Activated CD4-positive, alpha-beta memory T cell treated with anti-CD3 and anti-CD28 coated beads, Interleukin-2, amount 10 ng/mL, durations not matched to agents 7 days and 5 days (primary cell): ENCODE measurements around the gene OXA1L. TPM values are rescaled to one million over a fixed set of nuclear protein-coding genes. Genes with fewer than 3 reads are reported as not detected.
"Not testable (repeated sequence)": the region's sequence is repeated elsewhere in the genome, so short reads cannot be mapped to it uniquely, and the experiment has no call there.

Experiments used
- CTCF ChIA-PET: fragments of 350-600 bp; sonication (Branson Sonifier 250); formaldehyde crosslinking; loops from one replicate; lab custom pipeline; 2021; ENCODE audit warnings: antibody characterized with exemption, inconsistent platforms; lab: Charles Lee
- POLR2A ChIA-PET: fragments of 350-600 bp; sonication (Branson Sonifier 250); formaldehyde crosslinking; loops from one replicate; lab custom pipeline; 2021; ENCODE audit warnings: antibody characterized with exemption; lab: Charles Lee
- DNase-seq: peaks from one replicate; pipeline ENCODE4 v3.0.0-alpha.2; 2020
- H3K27ac Mint-ChIP-seq: one replicate; pipeline ENCODE4 v1.8.0; 2021; ENCODE audit warnings: mild to moderate bottlenecking, mixed read lengths
- H3K27me3 Mint-ChIP-seq: one replicate; pipeline ENCODE4 v1.8.0; 2021; ENCODE audit warnings: mixed read lengths
- H3K36me3 Mint-ChIP-seq: one replicate; pipeline ENCODE4 v1.8.0; 2021; ENCODE audit warnings: low read depth, mixed read lengths
- H3K4me1 Mint-ChIP-seq: one replicate; pipeline ENCODE4 v1.8.0; 2021; ENCODE audit warnings: mixed read lengths
- H3K4me3 Mint-ChIP-seq: one replicate; pipeline ENCODE4 v1.8.0; 2021; ENCODE audit warnings: mild to moderate bottlenecking, mixed read lengths
- H3K9me3 Mint-ChIP-seq: one replicate; pipeline ENCODE4 v1.8.0; 2021; ENCODE audit warnings: mixed read lengths
- total RNA-seq, 2 experiments: library from RNA; stranded (reverse); gene quantifications; one replicate each; pipeline ENCODE4 v1.2.3, GENCODE V29; 2021

Gene OXA1L
- total RNA-seq, 2 experiments from 2014 or later, result 118 to 122 TPM

DNA sequence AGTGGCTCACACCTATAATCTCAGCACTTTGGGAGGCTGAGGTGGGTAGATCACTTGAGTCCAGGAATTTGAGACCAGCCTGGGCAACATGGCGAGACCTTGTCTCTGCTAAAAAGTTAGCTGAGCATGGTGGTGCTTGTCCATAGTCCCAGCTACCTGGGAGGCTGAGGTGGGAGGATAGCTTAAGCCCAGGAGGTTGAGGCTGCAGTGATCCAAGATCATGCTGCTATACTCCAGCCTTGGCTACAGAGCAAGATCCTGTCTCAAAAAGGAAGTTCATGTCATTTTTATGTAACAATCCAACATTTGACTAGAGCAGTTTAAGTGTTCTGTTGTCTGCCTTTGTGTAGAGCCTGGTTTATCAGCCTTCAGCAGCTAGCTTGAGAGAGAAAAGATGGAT, 6.2 kb downstream of the OXA1L start:
- Mint-ChIP-seq H3K27me3 (no peaks in the 10 kb centered on the region), H3K4me1 (peaks cover 15% of the 10 kb centered on the region), H3K27ac (no peak overlapping the region), H3K9me3 (no peaks in the 10 kb centered on the region), H3K4me3 (no peak overlapping the region), H3K36me3 (peaks cover 60% of the 10 kb centered on the region)
- no peak for DNase-seq
- POLR2A ChIA-PET, result no interaction called here
- CTCF ChIA-PET, result interaction anchor here (0.5 to 0.6 kb wide), 2 partner anchors 223 to 1424 kb away, joined by 3 read pairs; no protein-coding TSS in a partner anchor

DNA sequence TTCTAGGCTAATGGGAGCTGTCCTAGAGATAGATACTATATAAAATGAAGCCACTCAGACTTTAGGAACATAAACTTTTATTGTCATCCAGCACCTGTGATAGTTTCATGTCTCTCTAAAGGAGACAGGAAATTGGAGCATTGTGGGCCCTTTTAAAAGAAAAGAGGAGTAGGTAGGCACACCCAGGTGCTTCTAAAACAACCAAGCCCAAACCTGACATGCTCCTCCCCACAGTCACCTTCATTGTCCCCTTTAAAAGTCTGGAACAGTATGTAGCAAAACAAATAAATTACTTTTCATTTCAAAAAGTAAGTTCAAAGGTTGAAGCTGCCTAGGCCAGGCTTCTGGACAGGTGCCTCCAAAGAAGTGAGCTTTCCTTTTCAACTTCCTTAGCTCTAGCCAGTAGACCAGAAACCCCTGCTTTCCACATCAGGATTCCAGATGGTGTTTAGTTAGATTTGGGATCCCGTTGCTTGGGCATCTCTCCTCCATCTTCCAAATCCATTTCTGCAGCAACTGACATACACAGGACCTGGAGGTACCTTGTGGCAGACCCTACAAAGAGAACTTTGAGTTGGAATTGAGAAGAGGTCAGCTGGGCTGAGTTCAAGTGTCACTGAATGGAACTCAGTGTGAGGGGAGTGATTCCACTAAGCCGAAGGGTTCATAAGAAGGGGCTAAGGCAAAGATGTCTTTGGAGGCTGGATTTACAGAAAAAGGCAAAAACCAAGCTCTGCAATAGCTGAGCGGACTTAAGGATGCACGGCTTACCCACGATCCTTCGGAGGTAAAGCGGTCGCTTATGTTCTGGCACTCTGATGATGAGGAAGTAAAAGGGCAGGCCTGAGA, 6.9 kb downstream of the OXA1L start:
- DNase-seq, result no peak
- no peaks in the 10 kb centered on the region for H3K9me3 Mint-ChIP-seq
- peaks cover 54% of the 10 kb centered on the region for H3K36me3 Mint-ChIP-seq
- no peak overlapping the region for H3K27ac Mint-ChIP-seq
- H3K27me3 Mint-ChIP-seq, result no peaks in the 10 kb centered on the region
- H3K4me3 Mint-ChIP-seq, result no peak overlapping the region
- ChIA-PET CTCF (interaction anchor here (0.5 to 1.2 kb wide), 3 partner anchors 222 to 1424 kb away, joined by 3 read pairs; no protein-coding TSS in a partner anchor), POLR2A (interaction anchor here (1.3 kb wide), 1 partner anchor 217 kb away, joined by 3 read pairs; no protein-coding TSS in a partner anchor)
- peaks cover 8% of the 10 kb centered on the region for H3K4me1 Mint-ChIP-seq

DNA sequence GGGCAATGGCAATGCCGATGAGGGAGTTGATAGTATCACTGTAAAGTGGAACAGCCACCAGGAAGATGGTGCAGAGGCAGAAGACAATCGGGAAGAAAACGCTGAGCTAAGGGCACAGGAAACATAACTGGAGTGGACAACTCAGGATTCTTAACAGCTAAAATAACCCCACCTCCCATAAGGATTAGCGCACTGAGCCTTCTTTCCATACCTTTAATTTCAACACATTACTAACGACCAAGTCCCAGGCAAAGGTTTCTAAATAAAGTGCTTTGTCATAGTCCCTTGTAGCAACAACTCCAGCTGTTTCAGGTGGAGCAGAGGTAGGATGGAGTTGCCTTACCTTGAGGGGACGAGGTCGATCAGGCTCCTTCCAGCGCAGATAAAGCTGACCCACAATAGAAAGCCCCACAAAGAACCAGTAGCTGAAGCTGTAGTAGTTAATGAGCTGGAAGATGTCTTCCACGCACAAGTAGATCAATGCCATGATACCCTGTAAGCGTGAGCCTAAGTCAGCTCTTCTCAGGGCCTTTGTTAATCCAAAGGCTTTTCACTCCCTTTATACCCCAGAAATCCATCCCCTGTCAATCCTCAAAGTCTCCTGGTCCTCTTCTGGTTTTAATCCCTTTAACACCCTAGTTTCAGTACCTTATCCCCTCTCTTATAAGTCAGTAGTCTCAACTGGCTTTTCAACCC, 7.7 kb downstream of the OXA1L start:
- no peak overlapping the region for H3K27ac Mint-ChIP-seq
- no peak overlapping the region for H3K4me3 Mint-ChIP-seq
- H3K36me3 Mint-ChIP-seq, result peaks cover 48% of the 10 kb centered on the region
- H3K9me3 Mint-ChIP-seq, result no peaks in the 10 kb centered on the region
- H3K4me1 Mint-ChIP-seq, result peaks cover 3% of the 10 kb centered on the region
- POLR2A ChIA-PET, result interaction anchor here (1.3 to 1.9 kb wide), 2 partner anchors 8 to 217 kb away, joined by 3 to 8 read pairs; partner anchors contain the start of gene OXA1L
- CTCF ChIA-PET, result interaction anchor here (1.2 kb wide), 1 partner anchor 413 kb away, joined by 3 read pairs; no protein-coding TSS in a partner anchor
- no peaks in the 10 kb centered on the region for H3K27me3 Mint-ChIP-seq
- DNase-seq, result no peak

DNA sequence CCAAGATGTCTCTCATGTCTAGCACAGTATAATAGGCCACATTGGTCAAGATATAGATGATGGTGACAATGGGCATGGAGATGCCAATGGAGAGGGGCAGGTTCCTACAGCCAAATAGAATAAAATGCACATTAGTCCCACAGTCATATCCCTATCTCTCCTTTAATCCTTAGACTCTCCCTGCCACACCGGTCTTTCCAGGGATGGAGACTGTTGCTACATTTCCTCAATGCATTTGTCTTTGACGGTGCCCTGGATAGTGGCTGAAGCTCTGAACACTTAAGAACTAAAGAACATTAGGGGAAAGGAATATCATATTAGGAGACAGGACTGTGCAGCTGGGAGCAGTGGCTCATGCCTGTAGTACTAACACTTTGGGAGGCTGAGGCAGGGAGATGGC, 9.7 kb downstream of the OXA1L start:
- ChIA-PET CTCF (interaction anchor here (1.4 kb wide), 1 partner anchor 10 kb away, joined by 5 read pairs; the partner anchor contains the start of gene OXA1L), POLR2A (interaction anchor here (1.2 kb wide), 1 partner anchor 10 kb away, joined by 5 read pairs; the partner anchor contains the start of gene OXA1L)
- Mint-ChIP-seq H3K4me3 (no peak overlapping the region), H3K9me3 (no peaks in the 10 kb centered on the region), H3K4me1 (no peaks in the 10 kb centered on the region), H3K27me3 (no peaks in the 10 kb centered on the region), H3K36me3 (peaks cover 27% of the 10 kb centered on the region), H3K27ac (no peak overlapping the region)
- DNase-seq, result no peak

DNA sequence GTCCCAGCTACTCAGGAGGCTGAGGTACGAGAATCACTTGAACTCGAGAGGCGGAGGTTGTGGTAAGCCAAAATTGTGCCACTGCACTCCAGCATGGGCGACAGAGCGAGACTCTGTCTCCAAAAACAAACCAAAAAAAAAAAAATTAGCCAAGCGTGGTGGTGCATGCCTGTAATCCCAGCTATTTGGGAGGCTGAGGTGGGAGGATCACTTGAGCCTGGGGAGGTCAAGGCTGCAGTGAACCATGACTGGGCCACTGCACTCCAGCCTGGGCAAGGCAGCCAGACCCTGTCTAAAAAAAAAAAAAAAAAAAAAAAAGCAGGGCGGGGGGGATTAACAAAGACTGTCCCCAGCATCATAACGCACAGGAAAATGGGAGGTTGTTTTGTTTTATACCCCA, 10.4 kb downstream of the OXA1L start:
- DNase-seq, H3K9me3 Mint-ChIP-seq, H3K4me1 Mint-ChIP-seq, H3K27ac Mint-ChIP-seq, H3K27me3 Mint-ChIP-seq, H3K4me3 Mint-ChIP-seq: not testable (repeated sequence)
- ChIA-PET CTCF (interaction anchor here (1.4 kb wide), 1 partner anchor 10 kb away, joined by 5 read pairs; the partner anchor contains the start of gene OXA1L), POLR2A (interaction anchor here (1.2 kb wide), 1 partner anchor 10 kb away, joined by 5 read pairs; the partner anchor contains the start of gene OXA1L)
- peaks cover 21% of the 10 kb centered on the region for H3K36me3 Mint-ChIP-seq

DNA sequence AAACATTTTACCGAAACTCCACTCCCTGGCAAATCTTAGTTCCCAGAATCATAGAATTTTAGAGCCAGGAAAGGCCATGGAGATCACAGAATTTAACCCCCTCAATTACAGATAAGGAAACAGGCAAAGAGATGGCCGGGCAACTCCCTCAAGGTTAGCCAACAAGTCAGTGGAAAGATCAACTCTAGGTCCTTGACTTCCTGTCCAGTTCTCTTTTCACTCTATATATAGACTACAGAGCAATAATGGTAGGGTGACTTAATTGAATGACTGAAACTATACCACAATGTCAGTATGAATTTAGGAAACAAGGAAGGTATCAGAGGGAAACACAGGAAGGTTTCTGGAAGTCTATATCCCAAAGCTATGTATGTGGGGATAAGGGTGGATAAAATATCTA, 11.6 kb downstream of the OXA1L start:
- Mint-ChIP-seq H3K27me3 (no peaks in the 10 kb centered on the region), H3K9me3 (no peaks in the 10 kb centered on the region), H3K4me3 (no peak overlapping the region), H3K27ac (no peak overlapping the region), H3K36me3 (peaks cover 15% of the 10 kb centered on the region), H3K4me1 (no peaks in the 10 kb centered on the region)
- ChIA-PET CTCF (no interaction called here), POLR2A (interaction anchor here (1.3 kb wide), 1 partner anchor 189 kb away, joined by 3 read pairs; the partner anchor contains the start of gene DAD1)
- no peak for DNase-seq

DNA sequence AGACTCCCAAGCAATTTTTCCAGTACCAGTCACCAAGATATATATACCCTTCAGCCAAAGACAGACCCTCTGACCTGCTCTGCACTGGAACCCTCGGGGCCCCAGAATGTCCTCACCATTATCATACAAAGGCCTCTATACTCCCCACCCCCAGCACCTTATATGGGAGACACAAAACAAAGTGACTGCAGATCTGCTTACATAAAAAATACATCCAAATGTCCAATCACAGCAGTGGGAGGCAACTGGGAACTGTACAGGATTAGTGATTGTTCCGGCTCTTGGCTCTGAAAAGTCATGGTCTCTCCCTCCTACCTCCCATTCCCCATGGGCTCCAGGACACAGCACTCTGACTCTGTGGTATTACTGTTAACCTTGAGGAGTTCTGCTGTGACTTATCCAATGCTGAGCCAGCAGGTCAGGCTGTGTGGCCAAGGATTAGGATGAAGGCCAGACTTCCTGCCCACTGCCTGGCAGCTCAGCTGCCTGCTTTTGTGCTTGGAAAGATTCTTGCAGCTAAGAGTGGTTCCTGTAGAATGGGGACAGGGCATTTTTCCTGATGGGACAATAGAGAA, 13.7 kb downstream of the OXA1L start:
- Mint-ChIP-seq H3K36me3 (no peaks in the 10 kb centered on the region), H3K27ac (no peak overlapping the region), H3K9me3 (no peaks in the 10 kb centered on the region), H3K27me3 (no peaks in the 10 kb centered on the region), H3K4me3 (no peak overlapping the region), H3K4me1 (peaks cover 5% of the 10 kb centered on the region)
- CTCF ChIA-PET, result no interaction called here
- POLR2A ChIA-PET, result interaction anchor here (4.0 kb wide), 1 partner anchor 13 kb away, joined by 17 read pairs; the partner anchor contains the start of gene OXA1L
- DNase-seq, result no peak

DNA sequence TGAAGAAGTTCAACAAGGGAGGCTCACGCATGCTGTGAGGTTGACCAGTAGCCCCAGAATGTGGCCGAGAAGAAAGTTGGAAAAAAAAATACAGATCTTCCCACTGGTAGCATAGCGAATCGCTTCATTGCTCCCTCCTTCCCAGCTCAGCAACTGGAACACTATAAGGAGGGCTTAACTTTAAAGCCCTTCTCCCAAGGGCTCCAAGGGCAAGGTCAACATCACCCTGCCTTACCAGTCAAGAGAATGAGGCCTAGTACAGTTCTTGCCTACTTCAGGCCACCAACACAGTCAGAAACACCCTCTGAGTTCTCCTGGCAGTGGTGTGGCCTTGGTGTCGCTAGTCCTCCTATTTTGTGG, 14.4 kb downstream of the OXA1L start:
- Mint-ChIP-seq H3K36me3 (no peaks in the 10 kb centered on the region), H3K27me3 (no peaks in the 10 kb centered on the region), H3K27ac (no peak overlapping the region), H3K4me3 (no peak overlapping the region), H3K4me1 (peaks cover 5% of the 10 kb centered on the region), H3K9me3 (no peaks in the 10 kb centered on the region)
- CTCF ChIA-PET, result interaction anchor here (0.7 kb wide), 1 partner anchor 211 kb away, joined by 3 read pairs; no protein-coding TSS in a partner anchor
- DNase-seq, result no peak
- POLR2A ChIA-PET, result interaction anchor here (4.0 kb wide), 1 partner anchor 14 kb away, joined by 17 read pairs; the partner anchor contains the start of gene OXA1L

DNA sequence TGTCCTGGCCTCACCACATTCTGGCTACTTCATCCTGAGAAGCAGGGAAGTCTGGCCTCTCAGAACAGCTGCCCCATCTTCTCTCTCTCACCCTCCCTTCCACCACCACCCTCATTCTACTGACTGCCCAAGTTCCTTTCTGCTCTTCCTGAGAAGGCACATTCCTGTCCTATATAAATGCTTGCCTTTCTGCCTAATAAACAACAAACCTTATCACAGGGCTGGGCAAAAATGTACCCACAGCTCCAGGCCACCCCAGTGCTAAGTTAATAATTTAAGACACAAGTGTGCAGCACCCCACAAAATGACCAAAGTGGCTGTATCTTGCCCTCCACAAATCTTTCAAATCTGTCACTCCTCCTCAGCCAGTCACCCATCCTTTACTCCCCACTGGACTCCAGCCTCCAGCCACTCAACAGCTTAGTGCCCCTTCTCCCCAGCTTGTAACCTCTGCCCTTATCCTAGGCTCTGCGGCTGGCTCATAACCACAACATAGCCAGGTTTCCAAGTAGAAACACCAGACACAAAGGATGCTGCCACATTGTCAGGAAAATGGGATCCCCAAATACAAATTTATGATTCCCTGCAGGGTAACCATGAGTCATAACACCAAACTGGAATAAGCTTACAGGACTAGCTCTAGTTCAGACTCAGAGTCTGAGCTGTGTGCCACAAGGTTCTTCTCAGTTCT, 15.0 kb downstream of the OXA1L start:
- ChIA-PET CTCF (interaction anchor here (0.7 kb wide), 1 partner anchor 211 kb away, joined by 3 read pairs; no protein-coding TSS in a partner anchor), POLR2A (interaction anchor here (4.0 kb wide), 1 partner anchor 14 kb away, joined by 17 read pairs; the partner anchor contains the start of gene OXA1L)
- no peak overlapping the region for H3K4me3 Mint-ChIP-seq
- H3K27me3 Mint-ChIP-seq, result no peaks in the 10 kb centered on the region
- no peaks in the 10 kb centered on the region for H3K9me3 Mint-ChIP-seq
- H3K4me1 Mint-ChIP-seq, result peaks cover 5% of the 10 kb centered on the region
- no peak overlapping the region for H3K27ac Mint-ChIP-seq
- no peak for DNase-seq
- H3K36me3 Mint-ChIP-seq, result no peaks in the 10 kb centered on the region

DNA sequence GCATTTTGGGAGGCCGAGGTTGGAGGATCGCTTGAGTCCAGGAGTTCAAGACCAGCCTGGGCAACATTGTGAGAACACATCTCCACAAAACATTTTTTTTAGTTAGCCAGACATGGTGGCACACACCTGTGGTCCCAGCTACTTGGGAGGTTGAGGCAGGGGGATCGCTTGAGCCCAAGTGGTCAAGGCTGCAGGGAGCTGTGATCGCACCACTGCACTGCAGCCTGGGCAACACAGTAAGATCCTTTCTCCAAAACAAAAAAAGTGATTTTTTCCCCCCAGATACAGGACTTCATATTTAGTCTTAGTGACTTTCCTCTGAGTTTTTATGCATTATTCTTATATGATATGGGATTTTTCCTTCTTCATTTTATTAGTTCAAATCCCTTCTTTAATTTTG, 20.2 kb downstream of the OXA1L start:
- no peak for DNase-seq
- no peaks in the 10 kb centered on the region for H3K9me3 Mint-ChIP-seq
- no peaks in the 10 kb centered on the region for H3K27me3 Mint-ChIP-seq
- no peak overlapping the region for H3K4me3 Mint-ChIP-seq
- peaks cover 7% of the 10 kb centered on the region for H3K4me1 Mint-ChIP-seq
- H3K27ac Mint-ChIP-seq, result no peak overlapping the region
- CTCF ChIA-PET, result no interaction called here
- H3K36me3 Mint-ChIP-seq, result no peaks in the 10 kb centered on the region
- POLR2A ChIA-PET, result no interaction called here

DNA sequence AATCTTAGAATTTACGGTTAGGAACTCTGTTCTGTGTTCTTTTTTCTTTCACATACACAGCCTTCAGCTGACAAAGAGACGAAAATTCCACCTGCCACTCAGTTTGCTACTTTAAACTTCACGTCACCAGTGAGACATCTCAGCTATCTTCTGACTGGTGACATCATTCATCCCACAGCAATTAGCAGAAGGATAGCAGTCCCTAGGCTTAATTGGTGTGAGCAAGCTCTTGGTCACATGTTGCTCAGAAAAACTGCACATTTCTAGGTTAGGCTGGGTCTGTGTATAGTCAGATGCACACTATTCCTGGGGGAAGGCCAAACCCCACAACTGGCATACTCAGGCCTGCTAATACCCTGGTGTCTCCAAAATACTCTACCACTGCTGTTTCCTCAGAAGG, 24.8 kb downstream of the OXA1L start:
- H3K4me3 Mint-ChIP-seq, result no peak overlapping the region
- no peaks in the 10 kb centered on the region for H3K9me3 Mint-ChIP-seq
- peaks cover 2% of the 10 kb centered on the region for H3K4me1 Mint-ChIP-seq
- no peaks in the 10 kb centered on the region for H3K36me3 Mint-ChIP-seq
- H3K27ac Mint-ChIP-seq, result no peak overlapping the region
- CTCF ChIA-PET, result interaction anchor here (0.6 kb wide), 1 partner anchor 125 kb away, joined by 3 read pairs; no protein-coding TSS in a partner anchor
- POLR2A ChIA-PET, result no interaction called here
- peaks cover 13% of the 10 kb centered on the region for H3K27me3 Mint-ChIP-seq
- no peak for DNase-seq

DNA sequence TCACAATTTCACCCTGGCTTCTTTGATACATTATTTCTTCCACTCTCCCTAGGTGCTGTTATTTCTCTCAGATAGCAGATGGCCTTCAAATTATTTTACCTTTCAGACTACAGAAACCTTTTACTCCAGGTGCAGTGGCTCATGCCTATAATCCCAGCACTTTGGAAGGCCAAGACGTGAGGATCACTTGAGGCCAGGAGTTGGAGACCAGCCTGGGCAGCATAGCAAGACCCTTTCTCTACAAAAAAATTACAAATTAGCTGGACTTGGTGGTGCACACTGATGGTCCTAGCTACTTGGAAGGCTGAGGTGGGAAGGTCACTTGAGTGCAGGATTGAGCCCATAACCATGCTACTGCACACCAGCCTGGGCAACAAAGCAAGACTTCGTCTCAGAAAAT, 25.7 kb downstream of the OXA1L start:
- no peak for DNase-seq
- CTCF ChIA-PET, result no interaction called here
- Mint-ChIP-seq H3K4me3 (no peak overlapping the region), H3K4me1 (peaks cover 2% of the 10 kb centered on the region), H3K9me3 (no peaks in the 10 kb centered on the region), H3K27ac (no peak overlapping the region), H3K36me3 (no peaks in the 10 kb centered on the region), H3K27me3 (peaks cover 17% of the 10 kb centered on the region)
- POLR2A ChIA-PET, result no interaction called here
